ENCODE measurements around the gene CTAGE9.

- no peak for TF ChIP-seq CTCF (IDR thresholded peaks at IDR 0.05)
- no peak for TF ChIP-seq POLR2A (IDR thresholded peaks at IDR 0.05)
Measured at GRCh38 chr6:131727467-131727866, 16.6 kb upstream of the CTAGE9 start.

All from Peyer's patch (tissue), 4 donors.